Esophagus squamous epithelium (tissue), 4 donors: ENCODE results near the gene NCSTN.

Experiments used
- CTCF ChIP-seq, 6 experiments: fragments of 450-650 bp in 4 of 6; fragments of 200-600 bp in 2 of 6; sonication (generic) in 2 of 6; IDR thresholded peaks; one replicate each; pipeline ENCODE4 v1.5.1; 2016 to 2019; ENCODE audit warnings: antibody characterized with exemption in 6 of 6, mild to moderate bottlenecking in 4 of 6, moderate library complexity in 4 of 6
- POLR2A ChIP-seq, 4 donors: fragments of 450-650 bp; IDR thresholded peaks; one replicate each; pipeline ENCODE4 v1.6.1; 2017; ENCODE audit warnings: antibody characterized with exemption in 4 of 4, mild to moderate bottlenecking in 4 of 4, moderate library complexity in 3 of 4

GRCh38 chr1:160326418-160326817 lies 16.8 kb upstream of the NCSTN start:
- TF ChIP-seq CTCF (IDR thresholded peaks at IDR 0.05) (no peak), POLR2A (IDR thresholded peaks at IDR 0.05) (no peak)
